GM19025 (cell line): ENCODE data around the gene TBP.
"Not testable (repeated sequence)": the region's sequence is repeated elsewhere in the genome, so short reads cannot be mapped to it uniquely, and the experiment has no call there.

ENCODE experiments used
- ATAC-seq: cut with Tn5 transposase; IDR thresholded peaks from one replicate; pipeline ENCODE4 v1.9.1; 2021; ENCODE audit warnings: mild to moderate bottlenecking, low read depth, moderate library complexity; ENCODE audit not compliant: unreplicated experiment

The TBP gene

GRCh38 chr6:170554013-170554795 is at the start of gene TBP:
Gene TBP, plus strand, starts transcription at chr6:170554369. Its CDS starts 2,661 bp downstream, at chr6:170557030.
- ATAC-seq: peak; percentile 93

- no peak for ATAC-seq
Measured at GRCh38 chr6:170504479-170504878, 49.7 kb upstream of the TBP start.

GRCh38 chr6:170505306-170505705 is 48.9 kb upstream of the TBP start:
- ATAC-seq: no peak

- ATAC-seq: no peak
Measured at GRCh38 chr6:170506446-170506845, 47.7 kb upstream of the TBP start.

- not testable (repeated sequence) for ATAC-seq
Measured at GRCh38 chr6:170507728-170508127, 46.4 kb upstream of the TBP start.

GRCh38 chr6:170508275-170508674 is 45.9 kb upstream of the TBP start:
- ATAC-seq: not testable (repeated sequence)

GRCh38 chr6:170508892-170509722 is 45.1 kb upstream of the TBP start:
- ATAC-seq: not testable (repeated sequence)

GRCh38 chr6:170509723-170510018 is 44.5 kb upstream of the TBP start:
- ATAC-seq: no peak

GRCh38 chr6:170510631-170511030 is 43.5 kb upstream of the TBP start:
- no peak for ATAC-seq

GRCh38 chr6:170512249-170512648 is 41.9 kb upstream of the TBP start:
- no peak for ATAC-seq

GRCh38 chr6:170514908-170515307 is 39.3 kb upstream of the TBP start:
- no peak for ATAC-seq

- peak; percentile 91 for ATAC-seq
Measured at GRCh38 chr6:170516783-170517616, 37.2 kb upstream of the TBP start.

GRCh38 chr6:170522565-170523183 is 31.5 kb upstream of the TBP start:
- no peak for ATAC-seq

GRCh38 chr6:170523256-170524171 is 30.7 kb upstream of the TBP start:
- no peak for ATAC-seq

GRCh38 chr6:170524172-170524502 is 30.0 kb upstream of the TBP start:
- ATAC-seq: no peak

GRCh38 chr6:170525795-170526194 is 28.4 kb upstream of the TBP start:
- no peak for ATAC-seq

- not testable (repeated sequence) for ATAC-seq
Measured at GRCh38 chr6:170527995-170528394, 26.2 kb upstream of the TBP start.

GRCh38 chr6:170529839-170530469 is 24.2 kb upstream of the TBP start:
- ATAC-seq: no peak

- no peak for ATAC-seq
Measured at GRCh38 chr6:170532867-170533488, 21.2 kb upstream of the TBP start.
